GM12878 (cell line): ENCODE data around the gene CLDN9. TPM values are rescaled to one million over a fixed set of nuclear protein-coding genes. Genes with fewer than 3 reads are reported as not detected.

Experiments used
- ATAC-seq: fragments of 200-7000 bp; cut with Tn5 transposase; 3 replicates; pipeline ENCODE4 v1.9.1; 2020; ENCODE audit warnings: mild to moderate bottlenecking, moderate library complexity
- BruUV-seq: library from RNA; stranded (reverse); fragments of 400-500 nt; replicated peaks from 2 replicates; lab custom pipeline; 2021; lab: Mats Ljungman, UMichigan
- CTCF ChIA-PET: fragments of 300-600 bp; sonication (Branson Sonifier 250); formaldehyde crosslinking; extraction: SDS; loops from one replicate; lab custom pipeline; 2021; ENCODE audit warnings: inconsistent platforms; lab: Yijun Ruan, JAX
- POLR2A ChIA-PET: fragments of 350-600 bp; formaldehyde crosslinking; extraction: SDS; loops from one replicate; lab custom pipeline; 2021; ENCODE audit warnings: inconsistent platforms; lab: Charles Lee
- RAD21 ChIA-PET: fragments of 300-600 bp; sonication (Branson Sonifier 250); formaldehyde crosslinking; loops from one replicate; lab custom pipeline; 2023; ENCODE audit warnings: antibody characterized with exemption; ENCODE audit not compliant: unreplicated experiment; lab: Charles Lee
- SMC1A ChIA-PET: fragments of 300-600 bp; sonication (Branson Sonifier 250); formaldehyde crosslinking; loops from one replicate; lab custom pipeline; 2023; ENCODE audit not compliant: unreplicated experiment, uncharacterized antibody; lab: Charles Lee
- DNase-seq: peaks from one replicate; pipeline ENCODE4 v3.0.0-alpha.2; 2011; ENCODE audit warnings: low read depth, low spot score
- FAIRE-seq: peaks from 3 replicates; lab custom pipeline; 2011; peaks lifted over from hg19 to GRCh38; lab: Jason Lieb, UNC
- H2AFZ ChIP-seq: 2 replicates; pipeline ENCODE4 v1.6.0; 2011; ENCODE audit warnings: low read depth, low read length, control low read depth; ENCODE audit not compliant: control insufficient read depth
- H3K27ac ChIP-seq: 2 replicates; pipeline ENCODE4 v1.5.1; 2011; ENCODE audit warnings: control low read depth; ENCODE audit not compliant: control insufficient read depth, insufficient read depth
- H3K27me3 ChIP-seq, 2 experiments: replicated peaks in 1 of 2; 2 replicates each; pipeline versions ENCODE4 v1.6.0 to v1.6.1; 2011; ENCODE audit warnings: low read length in 1 of 2; ENCODE audit not compliant: control insufficient read depth in 2 of 2, insufficient read depth in 2 of 2
- H3K36me3 ChIP-seq, 2 experiments: 2 replicates each; pipeline ENCODE4 v1.5.1; 2011; ENCODE audit warnings: low read length in 1 of 2; ENCODE audit not compliant: control insufficient read depth in 2 of 2, insufficient read depth in 2 of 2
- H3K4me1 ChIP-seq: 2 replicates; pipeline ENCODE4 v1.6.1; 2011; ENCODE audit warnings: mild to moderate bottlenecking, low read length, moderate library complexity, mixed read lengths; ENCODE audit not compliant: control insufficient read depth, insufficient read depth
- H3K4me2 ChIP-seq: 2 replicates; pipeline ENCODE4 v1.6.0; 2011; ENCODE audit warnings: control low read depth; ENCODE audit not compliant: control insufficient read depth, insufficient read depth
- H3K4me3 ChIP-seq: fragments of 200-600 bp; sonication (generic); 2 replicates; pipeline ENCODE4 v1.5.1; 2016
- H3K79me2 ChIP-seq: 2 replicates; pipeline ENCODE4 v1.6.0; 2011; ENCODE audit warnings: low read length; ENCODE audit not compliant: control insufficient read depth, insufficient read depth
- H3K9ac ChIP-seq: 2 replicates; pipeline ENCODE4 v1.8.0; 2011; ENCODE audit warnings: low read length, control low read depth, mixed read lengths; ENCODE audit not compliant: control insufficient read depth, insufficient read depth
- H3K9me3 ChIP-seq: replicated peaks from 3 replicates; pipeline ENCODE4 v1.5.1; 2011; ENCODE audit warnings: mild to moderate bottlenecking, low read length; ENCODE audit not compliant: control insufficient read depth, insufficient read depth
- H4K20me1 ChIP-seq: 2 replicates; pipeline ENCODE4 v1.6.0; 2011; ENCODE audit not compliant: control insufficient read depth, insufficient read depth
- POLR2A ChIP-seq: IDR thresholded peaks from 2 replicates; pipeline ENCODE4 v1.6.1; 2011; ENCODE audit warnings: low read depth, mild to moderate bottlenecking, low read length
- YBX1 ChIP-seq: fragments of 450-650 bp; IDR thresholded peaks from 2 replicates; pipeline ENCODE4 v1.6.1; 2016; ENCODE audit warnings: antibody characterized with exemption
- WGBS: methylation state at CpG from one replicate; pipeline ENCODE4 v1.1.6; 2016; ENCODE audit warnings: low lambda C conversion rate; ENCODE audit not compliant: insufficient replicate concordance, insufficient coverage; ENCODE audit errors: missing lambda C conversion rate; 5-methylcytosine and 5-hydroxymethylcytosine counted together
- in situ Hi-C: fragments of 300-500 bp; cut with MboI; formaldehyde crosslinking; loops from 9 replicates; pipeline ENCODE4 v1.14.3; 2018; ENCODE audit warnings: mixed read lengths
- intact Hi-C: fragments of 100-400 bp; cut with micrococcal nuclease; formaldehyde crosslinking; loops from one replicate; pipeline ENCODE4 v1.14.2; 2022; ENCODE audit not compliant: unreplicated experiment
- polyA plus RNA-seq, 11 experiments: library from polyadenylated mRNA; depleted of rRNA in 4 of 11; unstranded in 6 of 11; stranded (reverse) in 5 of 11; fragments of >200 nt; fragmentation: Nextera tagmentation in 4 of 11; fragmentation: Illumina TruSeq in 1 of 11; extraction: Ambion mirVana in 4 of 11; extraction: Trizol in 1 of 11; gene quantifications; 1 replicate in 1 of 11; 2 replicates in 10 of 11; pipeline versions ENCODE4 v1.2.1 to v1.2.3, GENCODE V29; 2011 to 2016; ENCODE audit warnings: inconsistent platforms in 2 of 11, missing spikeins in 2 of 11, low read depth in 1 of 11
- total RNA-seq, 4 experiments: library from RNA; depleted of rRNA in 3 of 4; stranded (reverse); fragments of >200 nt in 3 of 4; fragmentation: Illumina TruSeq in 1 of 4; extraction: Trizol in 1 of 4; gene quantifications; 2 replicates each; pipeline versions ENCODE4 v1.2.1 to v1.2.3, GENCODE V29; 2013 to 2021
- TF ChIP-seq, protein P1 (sequence below), 3 experiments: IDR thresholded peaks in 2 of 3; conservative IDR thresholded peaks in 1 of 3; 2 replicates each; pipeline ENCODE4 v1.5.1; 2011; ENCODE audit warnings: low read depth in 3 of 3, low read length in 3 of 3, mild to moderate bottlenecking in 3 of 3, control low read depth in 2 of 3, moderate library complexity in 2 of 3, inconsistent platforms in 1 of 3, mixed read lengths in 1 of 3; ENCODE audit not compliant: control insufficient read depth in 2 of 3, insufficient read depth in 1 of 3; ENCODE audit errors: extremely low read depth in 1 of 3

The CLDN9 gene
- total and polyA plus RNA-seq, 10 of the 15 experiments (the other 5 are each of a cell fraction or from before 2014, with no cell fraction given) = not detected

DNA sequence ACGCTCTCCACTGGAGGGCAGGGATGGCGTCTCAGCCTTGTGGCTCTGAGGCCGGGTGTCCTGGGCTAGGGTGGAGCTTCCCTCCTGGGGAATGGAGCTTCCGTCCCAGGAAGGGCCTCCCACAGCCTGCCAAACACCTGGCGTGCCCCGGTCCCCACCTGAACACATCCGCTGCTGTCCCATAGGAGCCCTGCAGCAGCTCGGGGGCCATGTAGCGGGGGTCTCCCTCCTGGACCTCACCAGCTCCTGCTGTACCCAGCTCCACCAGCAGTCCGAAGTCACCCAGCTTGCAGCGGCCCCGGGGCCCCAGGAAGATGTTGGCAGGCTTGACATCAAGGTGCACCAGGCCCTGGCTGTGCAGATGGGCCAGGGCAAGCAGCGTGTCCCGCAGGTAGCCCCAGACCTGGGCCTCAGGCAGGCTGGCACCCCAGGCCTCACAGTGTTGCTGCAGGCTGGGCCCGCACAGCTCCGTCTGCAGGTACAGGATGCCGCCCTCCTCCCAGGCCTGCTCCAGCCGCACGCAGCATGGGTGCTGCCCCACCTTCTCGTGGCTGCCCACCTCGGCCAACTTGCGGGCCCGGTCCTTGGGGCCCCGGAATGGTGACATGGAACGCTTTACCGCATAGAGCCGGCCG, 37.4 kb upstream of the CLDN9 start:
- no peak overlapping the region for H3K9ac ChIP-seq
- FAIRE-seq = no peak
- no TSS peak for BruUV-seq

More for the DNA sequence above, 37.4 kb upstream of the CLDN9 start:
- in situ Hi-C loops (no loop called here), intact Hi-C loops (no loop called here)
- DNase-seq (no peak), ATAC-seq (no peak)
- Histone ChIP-seq H3K4me1 (peaks cover 10% of the 10 kb centered on the region), H3K4me3 (no peak overlapping the region), H3K27me3 (no peaks in the 10 kb centered on the region), H4K20me1 (no peaks in the 10 kb centered on the region), H3K36me3 (peaks cover 4 to 22% of the 10 kb centered on the region in 2 experiments; a peak in 3 of 4 replicates), H3K27ac (no peak overlapping the region), H3K9me3 (no peaks in the 10 kb centered on the region), H3K4me2 (no peak overlapping the region), H2AFZ (no peak overlapping the region), H3K79me2 (peaks cover 18% of the 10 kb centered on the region)
- ChIA-PET CTCF (no interaction called here), POLR2A (no interaction called here), SMC1A (no interaction called here), RAD21 (interaction anchor here (0.9 kb wide), 1 partner anchor 10 kb away, joined by 3 read pairs; no protein-coding TSS in a partner anchor)
- TF ChIP-seq, protein P1, sequence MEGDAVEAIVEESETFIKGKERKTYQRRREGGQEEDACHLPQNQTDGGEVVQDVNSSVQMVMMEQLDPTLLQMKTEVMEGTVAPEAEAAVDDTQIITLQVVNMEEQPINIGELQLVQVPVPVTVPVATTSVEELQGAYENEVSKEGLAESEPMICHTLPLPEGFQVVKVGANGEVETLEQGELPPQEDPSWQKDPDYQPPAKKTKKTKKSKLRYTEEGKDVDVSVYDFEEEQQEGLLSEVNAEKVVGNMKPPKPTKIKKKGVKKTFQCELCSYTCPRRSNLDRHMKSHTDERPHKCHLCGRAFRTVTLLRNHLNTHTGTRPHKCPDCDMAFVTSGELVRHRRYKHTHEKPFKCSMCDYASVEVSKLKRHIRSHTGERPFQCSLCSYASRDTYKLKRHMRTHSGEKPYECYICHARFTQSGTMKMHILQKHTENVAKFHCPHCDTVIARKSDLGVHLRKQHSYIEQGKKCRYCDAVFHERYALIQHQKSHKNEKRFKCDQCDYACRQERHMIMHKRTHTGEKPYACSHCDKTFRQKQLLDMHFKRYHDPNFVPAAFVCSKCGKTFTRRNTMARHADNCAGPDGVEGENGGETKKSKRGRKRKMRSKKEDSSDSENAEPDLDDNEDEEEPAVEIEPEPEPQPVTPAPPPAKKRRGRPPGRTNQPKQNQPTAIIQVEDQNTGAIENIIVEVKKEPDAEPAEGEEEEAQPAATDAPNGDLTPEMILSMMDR (IDR thresholded peaks at IDR 0.05 in 2 of 3, conservative IDR thresholded peaks at IDR 0.05 in 1 of 3; ENCODE audit: control insufficient read depth in 2 of 3, extremely low read depth in 1 of 3, insufficient read depth in 1 of 3, low read depth in 3 of 3, low read length in 3 of 3) = 0 out of 6 replicates have a peak, but pooled peaks of 1 of the 3 experiments have one; percentile 0
- TF ChIP-seq POLR2A = peak; percentile 46; the same call in 1 of the 2 replicates
- TF ChIP-seq YBX1 = no peak
- 91% methylated on average over 28 of the region's 28 CpGs for WGBS
